Stimulated activated naive B cell treated with anti-CD40 and anti-IgM and Interleukin-4, amounts not matched to agents 10 μg/mL and 1 μg/mL and 100 μg/mL, for 72 hours (primary cell): Measurements from ENCODE around the gene SMOC2.
"Not testable (repeated sequence)": the region's sequence is repeated elsewhere in the genome, so short reads cannot be mapped to it uniquely, and the experiment has no call there.

Experiments used
- ATAC-seq, 2 donors: fragments of 150-1000 bp; cut with Tn5 transposase; replicated peaks; 2 replicates each; pipeline ENCODE4 v1.10.0; 2021; ENCODE audit warnings: moderate library complexity in 1 of 2
- DNase-seq: peaks from one replicate; pipeline ENCODE4 v3.0.0; 2021
- H3K27ac Mint-ChIP-seq: one replicate; pipeline ENCODE4 v1.8.0; 2022; ENCODE audit warnings: mild to moderate bottlenecking, mixed read lengths
- H3K27me3 Mint-ChIP-seq, 2 donors: one replicate each; pipeline ENCODE4 v1.8.0; 2022; ENCODE audit warnings: mixed read lengths in 2 of 2
- H3K36me3 Mint-ChIP-seq, 2 donors: one replicate each; pipeline ENCODE4 v1.8.0; 2022; ENCODE audit warnings: mixed read lengths in 2 of 2, mild to moderate bottlenecking in 1 of 2
- H3K4me1 Mint-ChIP-seq, 2 donors: one replicate each; pipeline ENCODE4 v1.8.0; 2022; ENCODE audit warnings: mixed read lengths in 2 of 2, mild to moderate bottlenecking in 1 of 2
- H3K4me3 Mint-ChIP-seq, 2 donors: one replicate each; pipeline ENCODE4 v1.8.0; 2022; ENCODE audit warnings: mild to moderate bottlenecking in 2 of 2, mixed read lengths in 2 of 2, moderate library complexity in 1 of 2
- H3K9me3 Mint-ChIP-seq, 2 donors: one replicate each; pipeline ENCODE4 v1.8.0; 2022; ENCODE audit warnings: mixed read lengths in 2 of 2, mild to moderate bottlenecking in 1 of 2

Gene SMOC2

DNA sequence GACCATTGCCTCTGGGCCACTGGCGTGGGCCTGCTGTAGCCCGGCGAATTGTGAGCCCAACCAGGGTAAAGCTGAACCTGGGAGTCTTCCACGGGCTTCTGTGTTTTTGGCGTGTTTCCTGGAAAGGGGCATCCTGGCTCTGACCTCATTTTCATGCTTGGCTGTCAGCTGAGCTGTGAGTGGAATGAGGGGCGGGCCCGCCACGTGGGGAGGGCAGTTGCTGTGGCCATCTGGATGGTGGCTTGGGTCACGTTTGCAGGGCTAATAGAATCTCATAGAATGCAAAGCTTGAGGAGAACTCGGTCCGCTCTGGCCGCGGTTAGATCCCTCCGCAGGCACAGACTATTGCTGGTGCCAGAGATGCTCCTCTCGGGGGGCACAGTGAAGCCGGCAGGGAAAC lies 263.0 kb downstream of the SMOC2 start:
- H3K4me1 Mint-ChIP-seq, result no peaks in the 10 kb centered on the region

GRCh38 chr6:168704678-168705077 lies 263.7 kb downstream of the SMOC2 start:
- no peak overlapping the region for H3K27ac Mint-ChIP-seq
- H3K4me3 Mint-ChIP-seq, result no peak overlapping the region
- peaks cover 7 to 10% of the 10 kb centered on the region in 2 donors for H3K9me3 Mint-ChIP-seq
- no peak for ATAC-seq
- no peaks in the 10 kb centered on the region for H3K4me1 Mint-ChIP-seq
- no peak for DNase-seq
- H3K27me3 Mint-ChIP-seq, result no peaks in the 10 kb centered on the region
- no peaks in the 10 kb centered on the region for H3K36me3 Mint-ChIP-seq

More for the DNA sequence above, 263.0 kb downstream of the SMOC2 start:
- ATAC-seq, result no peak
- Mint-ChIP-seq H3K27ac (no peak overlapping the region), H3K27me3 (no peaks in the 10 kb centered on the region), H3K36me3 (no peaks in the 10 kb centered on the region), H3K9me3 (peaks cover 7 to 10% of the 10 kb centered on the region in 2 donors), H3K4me3 (no peak overlapping the region)
- DNase-seq, result no peak

DNA sequence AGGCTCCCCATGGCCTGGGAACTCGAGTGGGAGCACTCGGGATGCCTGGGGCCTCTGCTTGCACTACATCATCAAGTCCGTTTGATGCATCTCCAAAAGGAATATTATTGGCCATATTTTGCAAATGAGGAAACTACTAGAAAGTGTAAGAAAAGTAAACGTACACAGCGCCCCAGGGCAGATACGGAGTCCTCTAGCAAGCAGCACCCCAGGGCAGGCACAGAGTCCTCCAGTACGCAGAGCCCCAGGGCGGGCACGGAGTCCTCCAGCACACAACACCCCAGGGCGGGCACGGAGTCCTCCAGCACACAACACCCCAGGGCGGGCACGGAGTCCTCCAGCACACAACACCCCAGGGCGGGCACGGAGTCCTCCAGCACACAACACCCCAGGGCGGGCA lies 264.3 kb downstream of the SMOC2 start:
- not testable (repeated sequence) for ATAC-seq, H3K27ac Mint-ChIP-seq, DNase-seq, H3K27me3 Mint-ChIP-seq, H3K4me3 Mint-ChIP-seq, H3K36me3 Mint-ChIP-seq, H3K4me1 Mint-ChIP-seq
- peaks cover 7 to 10% of the 10 kb centered on the region in 2 donors for H3K9me3 Mint-ChIP-seq

DNA sequence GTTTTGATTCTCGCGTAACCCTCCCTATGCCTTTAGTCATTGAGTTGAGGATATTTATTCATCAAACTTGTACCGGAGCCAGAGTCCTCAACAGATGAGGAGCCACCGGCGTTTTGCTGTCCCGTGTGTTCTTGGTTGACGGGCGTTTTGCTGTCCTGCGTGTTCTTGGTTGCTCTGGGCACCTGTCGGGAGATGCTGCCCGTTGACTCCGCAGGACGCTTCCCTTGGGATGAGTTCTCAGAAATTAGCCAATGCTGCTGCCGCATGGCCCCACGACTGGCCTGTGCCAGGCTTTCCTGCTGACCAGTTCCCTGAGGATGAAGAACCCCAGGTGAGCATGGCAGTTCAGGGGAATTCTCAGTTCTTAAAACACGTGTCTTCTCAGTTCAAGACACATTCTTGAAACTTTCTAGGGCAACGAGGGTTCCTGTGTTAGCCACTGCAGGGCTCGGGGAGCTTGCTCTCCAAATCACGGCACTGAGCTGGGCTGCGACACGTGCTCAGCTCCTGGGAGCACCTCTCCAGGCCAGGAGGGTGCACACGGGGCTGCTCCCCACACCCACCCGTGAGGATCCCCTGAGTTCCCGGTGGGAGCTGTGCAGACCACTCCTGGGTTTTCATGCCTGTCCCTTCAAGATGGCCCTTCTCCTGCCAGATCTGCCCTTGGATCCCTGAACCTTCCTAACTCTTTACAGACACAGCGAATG lies 265.6 kb downstream of the SMOC2 start:
- ATAC-seq, result no peak
- H3K27me3 Mint-ChIP-seq, result no peaks in the 10 kb centered on the region

DNA sequence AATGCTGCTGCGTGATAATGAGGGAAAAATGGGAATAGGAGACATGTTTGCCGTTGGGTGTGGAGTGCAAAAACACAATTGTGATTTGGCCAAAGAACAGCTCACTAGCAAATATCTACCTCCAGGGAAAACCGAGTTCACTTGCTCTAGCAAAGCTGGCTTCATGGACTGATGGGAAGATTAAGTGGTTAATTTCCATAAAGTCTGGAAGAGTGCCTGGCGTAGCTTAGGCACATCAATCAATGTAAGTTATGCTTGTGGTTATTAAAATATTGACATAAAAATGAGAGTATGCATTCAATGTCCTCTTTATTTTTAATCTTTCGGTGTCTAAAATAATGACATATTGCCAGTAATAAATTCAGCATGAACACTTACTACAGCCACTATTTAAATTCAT lies 267.5 kb downstream of the SMOC2 start:
- H3K27ac Mint-ChIP-seq, result no peak overlapping the region
- no peaks in the 10 kb centered on the region for H3K36me3 Mint-ChIP-seq
- no peak for DNase-seq
- no peak for ATAC-seq
- H3K4me1 Mint-ChIP-seq, result no peaks in the 10 kb centered on the region
- H3K9me3 Mint-ChIP-seq, result peaks cover 0 to 2% of the 10 kb centered on the region in 2 donors
- no peaks in the 10 kb centered on the region for H3K27me3 Mint-ChIP-seq
- no peak overlapping the region for H3K4me3 Mint-ChIP-seq

More for the DNA sequence above, 265.6 kb downstream of the SMOC2 start:
- H3K9me3 Mint-ChIP-seq, result peaks cover 7 to 8% of the 10 kb centered on the region in 2 donors
- H3K4me3 Mint-ChIP-seq, result no peak overlapping the region
- no peaks in the 10 kb centered on the region for H3K36me3 Mint-ChIP-seq
- H3K27ac Mint-ChIP-seq, result no peak overlapping the region
- no peak for DNase-seq
- no peaks in the 10 kb centered on the region for H3K4me1 Mint-ChIP-seq

- no peak overlapping the region for H3K4me3 Mint-ChIP-seq
- H3K27me3 Mint-ChIP-seq, result no peaks in the 10 kb centered on the region
- H3K36me3 Mint-ChIP-seq, result no peaks in the 10 kb centered on the region
- DNase-seq (no peak), ATAC-seq (no peak)
- H3K4me1 Mint-ChIP-seq, result no peaks in the 10 kb centered on the region
- peaks cover 0 to 2% of the 10 kb centered on the region in 2 donors for H3K9me3 Mint-ChIP-seq
- no peak overlapping the region for H3K27ac Mint-ChIP-seq
These were observed 268.0 kb downstream of the SMOC2 start for GRCh38 chr6:168708984-168709383.

DNA sequence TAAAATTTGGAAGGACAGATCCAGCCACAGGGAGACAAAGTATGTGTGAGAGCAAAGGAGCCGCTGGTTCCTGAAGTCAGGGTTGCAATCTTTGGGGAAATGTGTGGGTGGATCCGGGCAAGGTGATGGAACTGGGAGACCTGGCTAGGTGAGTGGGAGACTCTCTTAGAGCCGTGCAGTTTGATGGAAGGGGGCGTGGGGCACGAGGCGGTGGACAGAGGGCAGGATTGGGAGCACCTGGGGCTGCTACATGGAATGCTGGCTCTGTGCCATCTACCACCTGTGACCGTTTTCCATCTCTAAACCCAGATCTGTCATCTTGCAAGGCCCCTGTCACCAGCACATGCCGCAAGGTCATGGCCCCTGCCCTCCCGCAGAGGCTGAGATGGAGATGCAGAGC lies 268.4 kb downstream of the SMOC2 start:
- H3K9me3 Mint-ChIP-seq, result peaks cover 0 to 2% of the 10 kb centered on the region in 2 donors
- DNase-seq (no peak), ATAC-seq (no peak)
- H3K36me3 Mint-ChIP-seq, result no peaks in the 10 kb centered on the region
- H3K27me3 Mint-ChIP-seq, result no peaks in the 10 kb centered on the region
- no peak overlapping the region for H3K4me3 Mint-ChIP-seq
- H3K27ac Mint-ChIP-seq, result no peak overlapping the region
- no peaks in the 10 kb centered on the region for H3K4me1 Mint-ChIP-seq

GRCh38 chr6:168709991-168710390 lies 269.0 kb downstream of the SMOC2 start:
- H3K36me3 Mint-ChIP-seq, result no peaks in the 10 kb centered on the region
- H3K27me3 Mint-ChIP-seq, result no peaks in the 10 kb centered on the region
- no peak for ATAC-seq
- H3K4me1 Mint-ChIP-seq, result no peaks in the 10 kb centered on the region
- DNase-seq, result no peak
- H3K4me3 Mint-ChIP-seq, result no peak overlapping the region
- H3K9me3 Mint-ChIP-seq, result peaks cover 0 to 2% of the 10 kb centered on the region in 2 donors
- H3K27ac Mint-ChIP-seq, result no peak overlapping the region

- Mint-ChIP-seq H3K4me1 (no peaks in the 10 kb centered on the region), H3K4me3 (no peak overlapping the region), H3K9me3 (no peaks in the 10 kb centered on the region), H3K36me3 (no peaks in the 10 kb centered on the region), H3K27ac (no peak overlapping the region), H3K27me3 (no peaks in the 10 kb centered on the region)
- ATAC-seq (no peak), DNase-seq (no peak)
These were observed 270.2 kb downstream of the SMOC2 start for GRCh38 chr6:168711049-168711640.

GRCh38 chr6:168711666-168712300 lies 270.8 kb downstream of the SMOC2 start:
- ATAC-seq (no peak), DNase-seq (no peak)
- Mint-ChIP-seq H3K27me3 (no peaks in the 10 kb centered on the region), H3K4me3 (no peak overlapping the region), H3K9me3 (no peaks in the 10 kb centered on the region), H3K4me1 (no peaks in the 10 kb centered on the region), H3K27ac (no peak overlapping the region), H3K36me3 (no peaks in the 10 kb centered on the region)

GRCh38 chr6:168712993-168713392 lies 272.0 kb downstream of the SMOC2 start:
- H3K4me1 Mint-ChIP-seq, result no peaks in the 10 kb centered on the region

DNA sequence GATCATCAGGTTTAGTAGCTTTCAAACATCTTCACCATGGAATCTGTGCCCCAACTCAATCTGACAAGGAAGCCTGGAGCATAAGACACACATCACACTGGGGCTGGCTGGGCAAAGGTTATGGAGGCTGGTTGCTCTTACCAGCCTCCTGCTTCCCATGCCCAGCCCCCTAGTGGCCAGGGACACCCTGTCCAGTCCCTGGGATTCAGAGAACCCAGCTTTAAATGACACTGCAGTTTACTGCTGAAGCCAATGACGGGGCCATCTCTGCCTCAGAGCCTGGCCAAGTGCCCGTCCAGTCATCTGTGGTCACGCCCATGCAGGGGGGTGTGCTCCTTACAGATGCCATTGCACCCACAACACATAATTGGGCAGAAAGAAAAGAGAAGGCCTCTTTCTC lies 272.9 kb downstream of the SMOC2 start:
- H3K27me3 Mint-ChIP-seq, result no peaks in the 10 kb centered on the region
- no peak overlapping the region for H3K4me3 Mint-ChIP-seq
- H3K4me1 Mint-ChIP-seq, result no peaks in the 10 kb centered on the region
- DNase-seq (no peak), ATAC-seq (peak; percentile 43 to 56)
- H3K9me3 Mint-ChIP-seq, result no peaks in the 10 kb centered on the region
- no peaks in the 10 kb centered on the region for H3K36me3 Mint-ChIP-seq
- H3K27ac Mint-ChIP-seq, result no peak overlapping the region

More at GRCh38 chr6:168712993-168713392, 272.0 kb downstream of the SMOC2 start:
- no peaks in the 10 kb centered on the region for H3K27me3 Mint-ChIP-seq
- ATAC-seq (no peak), DNase-seq (no peak)
- no peaks in the 10 kb centered on the region for H3K9me3 Mint-ChIP-seq
- H3K27ac Mint-ChIP-seq, result no peak overlapping the region
- no peak overlapping the region for H3K4me3 Mint-ChIP-seq
- H3K36me3 Mint-ChIP-seq, result no peaks in the 10 kb centered on the region

GRCh38 chr6:168714547-168715260 lies 273.7 kb downstream of the SMOC2 start:
- no peak for DNase-seq
- Mint-ChIP-seq H3K36me3 (no peaks in the 10 kb centered on the region), H3K4me3 (no peak overlapping the region), H3K9me3 (no peaks in the 10 kb centered on the region), H3K4me1 (no peaks in the 10 kb centered on the region), H3K27ac (no peak overlapping the region), H3K27me3 (no peaks in the 10 kb centered on the region)
- no peak for ATAC-seq

- DNase-seq, result no peak
- H3K27me3 Mint-ChIP-seq, result no peaks in the 10 kb centered on the region
- no peaks in the 10 kb centered on the region for H3K4me1 Mint-ChIP-seq
- H3K36me3 Mint-ChIP-seq, result no peaks in the 10 kb centered on the region
- H3K4me3 Mint-ChIP-seq, result no peak overlapping the region
- no peaks in the 10 kb centered on the region for H3K9me3 Mint-ChIP-seq
- ATAC-seq, result peak; percentile 40 to 50
- no peak overlapping the region for H3K27ac Mint-ChIP-seq
These were observed 274.9 kb downstream of the SMOC2 start for GRCh38 chr6:168715643-168716481.
